K562 (cell line): ENCODE measurements around the gene MATN4. TPM values are rescaled to one million over a fixed set of nuclear protein-coding genes. Genes with fewer than 3 reads are reported as not detected.

Experiments
- AFF4 ChIP-seq: sonication (generic); formaldehyde crosslinking; IDR thresholded peaks from 2 replicates; pipeline ENCODE4 v1.8.0; 2023; ENCODE audit warnings: mild to moderate bottlenecking, missing genetic modification reagents
- ATF3 ChIP-seq, 2 experiments: fragments of 450-650 bp in 1 of 2; sonication (generic) in 1 of 2; formaldehyde crosslinking in 1 of 2; IDR thresholded peaks in 1 of 2; conservative IDR thresholded peaks in 1 of 2; 2 replicates each; pipeline versions ENCODE4 v1.6.1 to v1.8.1; 2016 to 2023; ENCODE audit warnings: mild to moderate bottlenecking in 2 of 2, moderate library complexity in 2 of 2, inconsistent platforms in 1 of 2, missing genetic modification reagents in 1 of 2
- E2F3 ChIP-seq: fragments of 250-450 bp; sonication (Bioruptor Pico); IDR thresholded peaks from 2 replicates; pipeline ENCODE4 v1.4.0; 2020; ENCODE audit warnings: mild to moderate bottlenecking
- HNRNPL ChIP-seq: fragments of 200-400 bp; formaldehyde crosslinking; IDR thresholded peaks from 2 replicates; pipeline ENCODE4 v1.6.1; 2017; ENCODE audit warnings: low read depth, mild to moderate bottlenecking, low read length
- HNRNPUL1 ChIP-seq: fragments of 200-400 bp; formaldehyde crosslinking; IDR thresholded peaks from 2 replicates; pipeline ENCODE4 v1.6.1; 2017; ENCODE audit warnings: low read length
- PREB ChIP-seq: sonication (generic); formaldehyde crosslinking; IDR thresholded peaks from 2 replicates; pipeline ENCODE4 v1.8.1; 2023; ENCODE audit warnings: mild to moderate bottlenecking, missing genetic modification reagents
- REST ChIP-seq, 2 experiments: fragments of 450-650 bp; formaldehyde crosslinking in 1 of 2; IDR thresholded peaks; 2 replicates each; pipeline versions ENCODE4 v1.4.0 to v1.6.1; 2014 to 2020; ENCODE audit warnings: mild to moderate bottlenecking in 2 of 2, borderline replicate concordance in 1 of 2, low read depth in 1 of 2
- SMC3 ChIP-seq: conservative IDR thresholded peaks from 2 replicates; pipeline ENCODE4 v1.6.1; 2011; ENCODE audit warnings: low read depth, low read length, improper control_type of control experiment; ENCODE audit not compliant: insufficient read depth
- TCF15 ChIP-seq: fragments of 250-450 bp; sonication (Bioruptor Pico); IDR thresholded peaks from 2 replicates; pipeline ENCODE4 v1.8.0; 2022; ENCODE audit warnings: moderate library complexity, mild to moderate bottlenecking, inconsistent platforms
- THRAP3 ChIP-seq: fragments of 450-650 bp; IDR thresholded peaks from 2 replicates; pipeline ENCODE4 v1.6.1; 2016; ENCODE audit warnings: mild to moderate bottlenecking, inconsistent platforms, borderline replicate concordance
- TRIM28 ChIP-seq: fragments of 450-650 bp; IDR thresholded peaks from 2 replicates; pipeline ENCODE4 v1.6.1; 2017
- ZNF311 ChIP-seq: fragments of 250-450 bp; sonication (Bioruptor Pico); IDR thresholded peaks from 2 replicates; pipeline ENCODE4 v1.4.0; 2020; ENCODE audit warnings: mild to moderate bottlenecking, moderate library complexity
- polyA plus RNA-seq, 8 experiments: library from polyadenylated mRNA; depleted of rRNA in 4 of 8; stranded (reverse) in 5 of 8; unstranded in 3 of 8; fragments of >200 nt; fragmentation: Nextera tagmentation in 2 of 8; fragmentation: Illumina TruSeq in 1 of 8; extraction: Ambion mirVana in 2 of 8; extraction: Trizol in 1 of 8; gene quantifications; 2 replicates each; pipeline versions ENCODE4 v1.2.1 to v1.2.3, GENCODE V29; 2011 to 2014; ENCODE audit warnings: inconsistent platforms in 1 of 8, missing spikeins in 1 of 8
- total RNA-seq, 7 experiments: library from RNA; depleted of rRNA in 6 of 7; stranded (reverse); fragments of >200 nt in 6 of 7; fragmentation: Illumina TruSeq in 2 of 7; extraction: Trizol in 2 of 7; gene quantifications; 2 replicates each; pipeline versions ENCODE4 v1.2.1 to v1.2.3, GENCODE V29; 2011 to 2021; ENCODE audit warnings: low replicate concordance in 1 of 7

The MATN4 gene
- total and polyA plus RNA-seq, 9 of the 15 experiments (the other 6 are each of a cell fraction or from before 2014, with no cell fraction given), result 0.09 TPM; not detected in 8

GRCh38 chr20:45311589-45312211 lies 3.6 kb upstream of the MATN4 start (continued):
- TF ChIP-seq ATF3 (IDR thresholded peaks at IDR 0.05) (no peak), ATF3 (CRISPR knock-in tag; conservative IDR thresholded peaks at IDR 0.05) (no peak), REST (IDR thresholded peaks at IDR 0.05; ENCODE audit: borderline replicate concordance) (peak; percentile 34; the same call in 1 of the 2 replicates), REST (CRISPR knock-in tag; IDR thresholded peaks at IDR 0.05; ENCODE audit: low read depth) (no peak), THRAP3 (no peak), AFF4 (CRISPR knock-in tag) (no peak), ZNF311 (no peak), E2F3 (CRISPR knock-in tag) (0 out of 2 replicates have a peak, but pooled peaks have one; percentile 18), PREB (no peak), HNRNPUL1 (no peak), TRIM28 (no peak), SMC3 (peak; percentile 79), TCF15 (no peak), HNRNPL (no peak)
